HG02943 (cell line): ENCODE measurements around the gene EPB41L2.
"Not testable (repeated sequence)": the region's sequence is repeated elsewhere in the genome, so short reads cannot be mapped to it uniquely, and the experiment has no call there.

Source experiments
- ATAC-seq: cut with Tn5 transposase; IDR thresholded peaks from one replicate; pipeline ENCODE4 v1.9.1; 2021; ENCODE audit warnings: mild to moderate bottlenecking, low read depth, moderate library complexity; ENCODE audit not compliant: unreplicated experiment

The EPB41L2 gene

GRCh38 chr6:130825772-130826441 lies 237.1 kb downstream of the EPB41L2 start:
- no peak for ATAC-seq

DNA sequence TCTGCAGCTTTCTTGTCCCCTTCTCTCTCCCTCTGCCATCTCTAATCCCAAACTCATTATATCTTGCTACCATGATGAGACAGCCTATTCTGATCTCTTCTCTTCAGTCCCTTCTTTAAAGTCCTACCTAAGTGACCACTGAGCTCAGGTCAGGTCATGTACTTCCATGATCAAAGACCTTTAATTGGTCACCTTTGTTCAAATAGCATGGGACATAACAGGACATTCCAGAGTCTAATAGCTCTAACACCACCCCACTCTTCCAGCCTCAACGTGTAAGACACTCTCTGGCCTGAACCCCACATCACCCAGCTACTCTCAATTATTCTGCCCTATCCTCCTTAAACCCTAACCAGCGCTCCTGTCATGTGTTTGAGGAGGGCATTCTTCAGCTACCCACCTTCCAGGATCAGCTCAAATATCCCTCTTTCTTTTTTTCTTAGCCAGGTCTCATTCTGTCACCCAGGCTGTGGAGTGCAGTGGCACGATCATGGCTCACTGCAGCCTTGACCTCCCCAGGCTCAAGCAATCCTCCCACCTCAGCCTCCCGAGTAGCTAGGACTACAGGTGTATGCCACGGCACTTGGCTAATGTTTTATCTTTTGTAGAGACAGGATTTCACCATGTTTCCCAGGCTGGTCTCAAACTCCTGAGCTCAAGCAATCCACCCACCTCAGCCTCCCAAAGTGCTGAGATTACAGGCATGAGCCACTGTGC lies 237.9 kb downstream of the EPB41L2 start:
- no peak for ATAC-seq

GRCh38 chr6:130822736-130823135 lies 240.3 kb downstream of the EPB41L2 start:
- no peak for ATAC-seq

- ATAC-seq = no peak
These were observed 247.6 kb downstream of the EPB41L2 start for GRCh38 chr6:130815200-130816071.

DNA sequence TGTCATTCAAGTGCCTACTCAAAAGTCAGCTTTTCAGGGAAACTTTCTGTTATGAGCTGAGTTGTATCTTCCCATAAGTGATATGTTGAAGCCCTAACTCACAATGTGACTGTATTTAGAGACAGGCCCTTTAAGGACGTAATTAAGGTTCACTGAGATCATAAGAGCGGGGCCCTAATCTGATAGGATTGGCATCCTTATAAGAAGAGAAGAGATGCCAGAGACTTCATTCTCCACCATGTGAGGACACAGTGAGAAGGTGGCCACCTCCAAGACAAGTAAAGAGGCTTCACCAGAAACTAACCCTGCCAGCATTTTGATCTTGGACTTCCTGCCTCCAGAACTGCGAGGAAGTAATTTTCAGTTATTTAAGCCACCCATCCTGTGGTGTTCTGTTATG lies 248.5 kb downstream of the EPB41L2 start:
- ATAC-seq = no peak

DNA sequence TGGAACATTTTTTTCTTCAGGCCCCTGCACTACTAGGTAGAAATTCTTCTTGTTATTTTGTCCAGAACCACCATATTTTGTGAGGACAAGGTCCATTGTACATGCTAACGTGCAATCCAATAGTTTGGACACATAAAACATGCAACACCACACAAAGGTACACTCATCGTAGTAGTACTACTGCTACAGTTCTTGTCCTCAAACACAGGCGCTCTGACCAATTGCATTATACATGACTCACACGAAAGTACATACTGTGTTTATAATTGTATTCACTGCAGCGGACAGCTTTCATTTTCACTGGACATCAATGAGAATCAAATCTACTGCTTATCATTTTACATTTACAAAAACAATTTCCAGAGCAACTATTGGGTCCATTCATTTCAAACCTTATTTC lies 251.1 kb downstream of the EPB41L2 start:
- no peak for ATAC-seq

GRCh38 chr6:130810307-130811030 lies 252.6 kb downstream of the EPB41L2 start:
- ATAC-seq = no peak

GRCh38 chr6:130801368-130801767 lies 261.7 kb downstream of the EPB41L2 start:
- not testable (repeated sequence) for ATAC-seq

DNA sequence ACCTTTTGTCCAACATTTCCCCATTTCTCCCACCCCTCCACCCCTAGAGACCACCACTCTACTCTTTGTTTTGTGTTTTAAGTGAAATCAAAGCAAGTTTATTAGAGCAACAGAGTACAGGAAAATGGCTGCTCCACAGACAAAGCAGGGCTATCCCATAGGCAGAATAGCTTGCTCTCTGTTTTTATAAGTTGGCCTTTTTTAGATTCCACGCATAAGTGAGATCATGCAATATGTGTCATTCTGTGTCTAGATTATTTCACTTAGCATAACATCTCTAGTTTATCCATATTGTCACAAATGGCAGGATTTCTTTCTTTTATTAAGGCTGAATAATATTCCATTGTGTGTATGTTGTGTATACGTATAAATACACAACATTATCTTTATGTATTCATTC lies 266.0 kb downstream of the EPB41L2 start:
- ATAC-seq = no peak

DNA sequence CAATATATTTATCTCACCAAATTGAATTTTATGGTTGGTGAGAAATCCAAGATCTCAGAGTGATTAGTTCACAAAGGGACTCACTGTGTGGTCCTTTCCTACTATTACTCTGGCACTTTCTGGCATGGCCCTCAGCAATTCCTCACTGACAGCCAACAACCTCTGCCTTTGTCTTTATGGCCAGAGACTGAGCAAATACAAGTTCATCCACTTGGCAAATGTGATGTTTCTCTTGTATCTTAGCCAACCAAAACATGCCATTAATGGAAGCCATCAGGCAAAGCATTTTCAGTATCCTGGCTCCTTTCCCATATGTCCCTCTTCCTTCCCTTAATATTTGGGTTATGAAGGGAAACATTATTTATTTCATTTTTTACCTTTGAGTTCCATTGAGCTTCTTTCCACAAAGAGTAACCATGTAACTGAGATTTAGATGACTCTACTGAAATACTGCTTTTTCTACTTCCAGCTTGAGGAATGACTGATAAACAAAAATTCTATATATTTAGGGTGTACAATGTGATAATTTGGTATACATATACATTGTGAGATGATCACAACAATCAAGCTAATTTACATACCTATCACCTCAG lies 266.6 kb downstream of the EPB41L2 start:
- ATAC-seq = no peak

GRCh38 chr6:130794738-130795137 lies 268.3 kb downstream of the EPB41L2 start:
- no peak for ATAC-seq

- no peak for ATAC-seq
These were observed 268.9 kb downstream of the EPB41L2 start for GRCh38 chr6:130794010-130794697.
